GM19467 (cell line): ENCODE measurements around the gene GATA1.

Experiments used
- ATAC-seq: cut with Tn5 transposase; IDR thresholded peaks from one replicate; pipeline ENCODE4 v1.9.1; 2021; ENCODE audit warnings: mild to moderate bottlenecking, moderate library complexity; ENCODE audit not compliant: unreplicated experiment

The GATA1 gene

DNA sequence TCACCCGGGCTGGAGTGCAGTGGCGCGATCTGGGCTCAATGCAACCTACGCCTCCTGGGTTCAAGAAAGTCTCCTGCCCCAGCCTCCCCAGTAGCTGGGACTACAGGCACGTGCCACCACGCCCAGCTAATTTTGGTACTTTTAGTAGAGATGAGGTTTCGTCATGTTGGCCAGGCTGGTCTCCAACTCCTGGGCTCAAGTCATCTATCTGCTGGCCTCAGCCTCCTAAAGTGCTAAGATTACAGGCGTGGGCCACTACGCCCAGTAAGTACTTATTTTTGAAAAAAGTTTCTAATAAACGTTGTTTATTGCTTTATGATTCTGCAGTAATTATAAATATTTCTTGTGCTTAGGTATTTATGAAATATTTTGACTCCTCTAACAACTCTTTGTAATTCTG lies 53.3 kb downstream of the GATA1 start:
- ATAC-seq, result no peak
